ENCODE data around the gene PIKFYVE. TPM values are rescaled to one million over a fixed set of nuclear protein-coding genes. Genes with fewer than 3 reads are reported as not detected.

Gene PIKFYVE
- total and polyA plus RNA-seq, 10 of the 15 experiments (the other 5 are each of a cell fraction or from before 2014, with no cell fraction given), result 5.2 to 41.7 (median 19.6) TPM

- TF ChIP-seq SKIL (IDR thresholded peaks at IDR 0.05; ENCODE audit: low read depth, poor library complexity, severe bottlenecking), result no peak
- TF ChIP-seq HDAC6 (IDR thresholded peaks at IDR 0.05; ENCODE audit: unreplicated experiment), result no peak
- TF ChIP-seq SP1 (IDR thresholded peaks at IDR 0.05; ENCODE audit: low read depth, low read length), result no peak
- TF ChIP-seq ZNF687 (IDR thresholded peaks at IDR 0.05), result no peak
- TF ChIP-seq CHD1 (IDR thresholded peaks at IDR 0.05; ENCODE audit: low read depth, low read length), result no peak
- TF ChIP-seq ZNF207 (IDR thresholded peaks at IDR 0.05; ENCODE audit: borderline replicate concordance), result no peak
- TF ChIP-seq SPI1 (IDR thresholded peaks at IDR 0.05; ENCODE audit: borderline replicate concordance, insufficient read depth, low read depth, low read length), result peak; percentile 73; the same call in 1 of the 2 replicates
- no peak for TF ChIP-seq NRF1 (conservative IDR thresholded peaks at IDR 0.05; ENCODE audit: low read depth, low read length)
- no peak for TF ChIP-seq RAD21 (IDR thresholded peaks at IDR 0.05; ENCODE audit: insufficient read depth, low read depth, low read length)
- TF ChIP-seq USF2 (IDR thresholded peaks at IDR 0.05; ENCODE audit: borderline replicate concordance, low read depth, low read length), result no peak
- TF ChIP-seq NFYA (IDR thresholded peaks at IDR 0.05; ENCODE audit: borderline replicate concordance, low read depth, low read length), result no peak
- no peak for TF ChIP-seq FOXM1 (IDR thresholded peaks at IDR 0.05; ENCODE audit: low read depth, low read length)
- TF ChIP-seq SUPT20H (IDR thresholded peaks at IDR 0.05; ENCODE audit: borderline replicate concordance, control insufficient read depth, low read depth, low read length), result no peak
- no peak for TF ChIP-seq FOXK2 (IDR thresholded peaks at IDR 0.05)
- no peak for TF ChIP-seq ZNF24 (IDR thresholded peaks at IDR 0.05)
- TF ChIP-seq TCF12 (IDR thresholded peaks at IDR 0.05; ENCODE audit: low read depth, low read length), result no peak
- TF ChIP-seq ATF3 (IDR thresholded peaks at IDR 0.05; ENCODE audit: borderline replicate concordance, extremely low read depth, low read depth, low read length), result no peak
- peak; percentile 68 for TF ChIP-seq PBX3 (IDR thresholded peaks at IDR 0.05; ENCODE audit: insufficient replicate concordance, low read depth, low read length)
- peak; percentile 28; the same call in 1 of the 2 replicates for TF ChIP-seq CREM (IDR thresholded peaks at IDR 0.05; ENCODE audit: low read depth)
- TF ChIP-seq ASH2L (IDR thresholded peaks at IDR 0.05; ENCODE audit: borderline replicate concordance, low read depth), result no peak
Observed at GRCh38 chr2:208366215-208367127, 100.4 kb downstream of the PIKFYVE start (continued).

Measured in GM12878 (cell line).